ENCODE results near the gene OR2G3. TPM values are rescaled to one million over a fixed set of nuclear protein-coding genes. Genes with fewer than 3 reads are reported as not detected.

OR2G3 gene
- total and polyA plus RNA-seq, 11 donors, result not detected

- Histone ChIP-seq H3K4me3 (no peak within 1 kb of the TSS), H3K9me3 (peaks cover 0 to 8% (median 0%) of the 10 kb centered on the region in 12 donors), H3K36me3 (no peaks in the 10 kb centered on the region), H3K4me1 (no peaks in the 10 kb centered on the region), H3K27ac (no peak within 1 kb of the TSS), H3K27me3 (no peaks in the 10 kb centered on the region)
- no peak for ATAC-seq
- intact Hi-C loops (cut with DNase I), result no loop called here
- DNase-seq, result no peak
- TF ChIP-seq POLR2A (IDR thresholded peaks at IDR 0.05) (no peak), CTCF (IDR thresholded peaks at IDR 0.05) (no peak)
- WGBS, 4 donors, result 81 to 89% (median 84%) methylated on average over 2 of the region's 2 CpGs
Observed at GRCh38 chr1:247588060-247588459, 17.3 kb upstream of the OR2G3 start, which contains the start of gene OR2G2. Gene OR2G2 (plus strand): TSS chr1:247588360. CDS start chr1:247588360, 0 bp downstream.

- H3K4me1 ChIP-seq, result no peaks in the 10 kb centered on the region
- no peak for TF ChIP-seq POLR2A (IDR thresholded peaks at IDR 0.05)
- no peak for TF ChIP-seq CTCF (IDR thresholded peaks at IDR 0.05)
- no peaks in the 10 kb centered on the region for H3K36me3 ChIP-seq
- H3K9me3 ChIP-seq, result peaks cover 0 to 23% (median 0%) of the 10 kb centered on the region in 12 donors
- ATAC-seq, result no peak
- 61 to 71% (median 66%) methylated on average over 1 of the region's 1 CpG for WGBS, 4 donors
- no peaks in the 10 kb centered on the region for H3K27me3 ChIP-seq
- no peak overlapping the region for H3K27ac ChIP-seq
- no peak for DNase-seq
- intact Hi-C loops (cut with DNase I), result no loop called here
- no peak overlapping the region for H3K4me3 ChIP-seq
Observed at GRCh38 chr1:247613405-247613804, 8.0 kb downstream of the OR2G3 start.

GRCh38 chr1:247614625-247615024 is 9.2 kb downstream of the OR2G3 start:
- 80 to 85% (median 82%) methylated on average over 5 of the region's 5 CpGs for WGBS, 4 donors
- no peak for TF ChIP-seq CTCF (IDR thresholded peaks at IDR 0.05)
- TF ChIP-seq POLR2A (IDR thresholded peaks at IDR 0.05), result no peak
- Histone ChIP-seq H3K27ac (no peak overlapping the region), H3K4me1 (no peaks in the 10 kb centered on the region), H3K4me3 (no peak overlapping the region), H3K27me3 (no peaks in the 10 kb centered on the region), H3K36me3 (no peaks in the 10 kb centered on the region), H3K9me3 (peaks cover 0 to 18% (median 0%) of the 10 kb centered on the region in 12 donors)
- ATAC-seq, result peak in 1 of 4 donors; percentile 29
- intact Hi-C loops (cut with DNase I), result no loop called here
- DNase-seq, result no peak

- Histone ChIP-seq H3K4me1 (no peaks in the 10 kb centered on the region), H3K27me3 (no peaks in the 10 kb centered on the region), H3K4me3 (no peak overlapping the region), H3K9me3 (peaks cover 0 to 13% (median 0%) of the 10 kb centered on the region in 12 donors), H3K27ac (no peak overlapping the region), H3K36me3 (no peaks in the 10 kb centered on the region)
- TF ChIP-seq POLR2A (IDR thresholded peaks at IDR 0.05) (no peak), CTCF (IDR thresholded peaks at IDR 0.05) (no peak)
- intact Hi-C loops (cut with DNase I), result no loop called here
- 47 to 59% (median 53%) methylated on average over 3 of the region's 3 CpGs for WGBS, 4 donors
- no peak for ATAC-seq
- no peak for DNase-seq
Observed at GRCh38 chr1:247627951-247628350, 22.6 kb downstream of the OR2G3 start.

Measured in heart left ventricle (tissue), 16 donors.